Activated T-cell treated with anti-CD3 and anti-CD28 coated beads for 48 hours (primary cell): ENCODE data around the gene RASA3.

Experiments
- DNase-seq: peaks from one replicate; pipeline ENCODE4 v3.0.0-alpha.2; 2020; ENCODE audit warnings: low read depth

Gene RASA3

GRCh38 chr13:113981194-113981605 lies 151.2 kb downstream of the RASA3 start:
- DNase-seq = no peak

- DNase-seq = no peak
These were observed 151.8 kb downstream of the RASA3 start for GRCh38 chr13:113980489-113981064.

GRCh38 chr13:113979791-113980471 lies 152.5 kb downstream of the RASA3 start:
- no peak for DNase-seq

- DNase-seq = no peak
These were observed 153.5 kb downstream of the RASA3 start for GRCh38 chr13:113978741-113979481.

GRCh38 chr13:113977976-113978375 lies 154.4 kb downstream of the RASA3 start:
- DNase-seq = no peak

GRCh38 chr13:113976711-113977684 lies 155.4 kb downstream of the RASA3 start:
- no peak for DNase-seq

- DNase-seq = no peak
These were observed 157.0 kb downstream of the RASA3 start for GRCh38 chr13:113975416-113975815.

- DNase-seq = no peak
These were observed 157.8 kb downstream of the RASA3 start for GRCh38 chr13:113974304-113975281.

GRCh38 chr13:113973218-113974164 lies 158.9 kb downstream of the RASA3 start, which contains the start of gene C13orf46:
TSS of gene C13orf46 (minus strand) at chr13:113974076. CDS start at chr13:113973997, 79 bp downstream.
- DNase-seq = no peak

GRCh38 chr13:113972451-113973217 lies 159.8 kb downstream of the RASA3 start:
- no peak for DNase-seq

GRCh38 chr13:113971471-113972231 lies 160.8 kb downstream of the RASA3 start:
- no peak for DNase-seq

GRCh38 chr13:113970810-113971470 lies 161.5 kb downstream of the RASA3 start:
- no peak for DNase-seq

- DNase-seq = no peak
These were observed 162.3 kb downstream of the RASA3 start for GRCh38 chr13:113969973-113970611.

- DNase-seq = no peak
These were observed 163.0 kb downstream of the RASA3 start for GRCh38 chr13:113969311-113969972.

GRCh38 chr13:113968463-113969310 lies 163.7 kb downstream of the RASA3 start:
- no peak for DNase-seq
